ENCODE results near the gene TMOD2. TPM values are rescaled to one million over a fixed set of nuclear protein-coding genes. Genes with fewer than 3 reads are reported as not detected.

TMOD2 gene
- total and polyA plus RNA-seq, 2 donors (not counting 1 experiment from before 2014, with no cell fraction given): 7.0 to 11.2 TPM

- no peak overlapping the region for H3K4me3 ChIP-seq (replicated peaks in 1 of 4; ENCODE audit: control extremely low read depth in 1 of 4, insufficient read depth in 1 of 4, low read depth in 3 of 4, low read length in 4 of 4)
- no peaks in the 10 kb centered on the region for H4K20me1 ChIP-seq (ENCODE audit: control insufficient read depth, extremely low read depth, insufficient read depth, low read length)
- TF ChIP-seq CTCF (conservative IDR thresholded peaks at IDR 0.05 in 1 of 2, IDR thresholded peaks at IDR 0.05 in 1 of 2; ENCODE audit: low read depth in 1 of 2, low read length in 2 of 2): no peak
- no peak for TF ChIP-seq EZH2 (IDR thresholded peaks at IDR 0.05; ENCODE audit: low read length, missing control alignments)
- no peaks in the 10 kb centered on the region for H3K27me3 ChIP-seq (ENCODE audit: control insufficient read depth, insufficient read depth, low read length)
- no peak overlapping the region for H2AFZ ChIP-seq (ENCODE audit: low read length)
- H3K9ac ChIP-seq (ENCODE audit: insufficient read depth, low read length): no peak overlapping the region
- no peaks in the 10 kb centered on the region for H3K4me1 ChIP-seq (ENCODE audit: control insufficient read depth, extremely low read depth, insufficient read depth, low read length)
- H3K27ac ChIP-seq (ENCODE audit: insufficient read depth, low read length): no peak overlapping the region
- H3K36me3 ChIP-seq (ENCODE audit: control insufficient read depth, insufficient read depth, low read length): no peaks in the 10 kb centered on the region
- H3K9me3 ChIP-seq (ENCODE audit: control insufficient read depth, insufficient read depth, low read depth, low read length): no peaks in the 10 kb centered on the region
- H3K79me2 ChIP-seq (ENCODE audit: control insufficient read depth, insufficient read depth, low read length): no peaks in the 10 kb centered on the region
- DNase-seq (ENCODE audit: low read depth in 2 of 2): no peak
- H3K4me2 ChIP-seq (ENCODE audit: extremely low read depth, insufficient read depth, low read length): no peak overlapping the region
These were observed 20.4 kb downstream of the TMOD2 start for GRCh38 chr15:51771773-51772172.

- Histone ChIP-seq H3K27me3 (ENCODE audit: control insufficient read depth, insufficient read depth, low read length) (no peaks in the 10 kb centered on the region), H3K36me3 (ENCODE audit: control insufficient read depth, insufficient read depth, low read length) (peaks cover 1% of the 10 kb centered on the region), H3K9ac (ENCODE audit: insufficient read depth, low read length) (no peak overlapping the region), H3K4me3 (replicated peaks in 1 of 4; ENCODE audit: control extremely low read depth in 1 of 4, insufficient read depth in 1 of 4, low read depth in 3 of 4, low read length in 4 of 4) (no peak overlapping the region), H3K79me2 (ENCODE audit: control insufficient read depth, insufficient read depth, low read length) (no peaks in the 10 kb centered on the region), H4K20me1 (ENCODE audit: control insufficient read depth, extremely low read depth, insufficient read depth, low read length) (no peaks in the 10 kb centered on the region), H2AFZ (ENCODE audit: low read length) (no peak overlapping the region), H3K9me3 (ENCODE audit: control insufficient read depth, insufficient read depth, low read depth, low read length) (no peaks in the 10 kb centered on the region), H3K4me1 (ENCODE audit: control insufficient read depth, extremely low read depth, insufficient read depth, low read length) (no peaks in the 10 kb centered on the region), H3K27ac (ENCODE audit: insufficient read depth, low read length) (no peak overlapping the region), H3K4me2 (ENCODE audit: extremely low read depth, insufficient read depth, low read length) (no peak overlapping the region)
- no peak for DNase-seq (ENCODE audit: low read depth in 2 of 2)
- TF ChIP-seq CTCF (conservative IDR thresholded peaks at IDR 0.05 in 1 of 2, IDR thresholded peaks at IDR 0.05 in 1 of 2; ENCODE audit: low read depth in 1 of 2, low read length in 2 of 2) (no peak), EZH2 (IDR thresholded peaks at IDR 0.05; ENCODE audit: low read length, missing control alignments) (no peak)
These were observed 23.5 kb downstream of the TMOD2 start for GRCh38 chr15:51774916-51775315.

- H3K9ac ChIP-seq (ENCODE audit: insufficient read depth, low read length): no peak overlapping the region
- H3K4me3 ChIP-seq (replicated peaks in 1 of 4; ENCODE audit: control extremely low read depth in 1 of 4, insufficient read depth in 1 of 4, low read depth in 3 of 4, low read length in 4 of 4): no peak overlapping the region
- no peak overlapping the region for H3K4me2 ChIP-seq (ENCODE audit: extremely low read depth, insufficient read depth, low read length)
- peak; percentile 30 to 53 for DNase-seq (ENCODE audit: low read depth in 2 of 2)
- H2AFZ ChIP-seq (ENCODE audit: low read length): no peak overlapping the region
- H3K36me3 ChIP-seq (ENCODE audit: control insufficient read depth, insufficient read depth, low read length): peaks cover 1% of the 10 kb centered on the region
- no peak for TF ChIP-seq EZH2 (IDR thresholded peaks at IDR 0.05; ENCODE audit: low read length, missing control alignments)
- TF ChIP-seq CTCF (conservative IDR thresholded peaks at IDR 0.05 in 1 of 2, IDR thresholded peaks at IDR 0.05 in 1 of 2; ENCODE audit: low read depth in 1 of 2, low read length in 2 of 2): peak; percentile 86 to 88
- H3K79me2 ChIP-seq (ENCODE audit: control insufficient read depth, insufficient read depth, low read length): no peaks in the 10 kb centered on the region
- no peaks in the 10 kb centered on the region for H3K27me3 ChIP-seq (ENCODE audit: control insufficient read depth, insufficient read depth, low read length)
- H3K9me3 ChIP-seq (ENCODE audit: control insufficient read depth, insufficient read depth, low read depth, low read length): no peaks in the 10 kb centered on the region
- H3K4me1 ChIP-seq (ENCODE audit: control insufficient read depth, extremely low read depth, insufficient read depth, low read length): no peaks in the 10 kb centered on the region
- H4K20me1 ChIP-seq (ENCODE audit: control insufficient read depth, extremely low read depth, insufficient read depth, low read length): no peaks in the 10 kb centered on the region
- H3K27ac ChIP-seq (ENCODE audit: insufficient read depth, low read length): no peak overlapping the region
These were observed 24.8 kb downstream of the TMOD2 start for GRCh38 chr15:51775967-51776816.

All from fibroblast of lung (primary cell).